Stomach (tissue), 4 donors: ENCODE measurements around the gene SPATS1.

Source experiments
- CTCF ChIP-seq, 7 experiments: fragments of 450-650 bp in 4 of 7; fragments of 200-600 bp in 3 of 7; sonication (generic) in 3 of 7; IDR thresholded peaks; one replicate each; pipeline ENCODE4 v1.5.1; 2016 to 2019; ENCODE audit warnings: antibody characterized with exemption in 7 of 7, control low read depth in 2 of 7, mild to moderate bottlenecking in 1 of 7
- EP300 ChIP-seq: sonication (generic); formaldehyde crosslinking; IDR thresholded peaks from one replicate; pipeline ENCODE4 v1.6.1; 2017; ENCODE audit warnings: antibody characterized with exemption
- POLR2A ChIP-seq, 4 donors: fragments of 450-650 bp; IDR thresholded peaks; one replicate each; pipeline ENCODE4 v1.6.1; 2016; ENCODE audit warnings: antibody characterized with exemption in 4 of 4, control low read depth in 2 of 4, mild to moderate bottlenecking in 1 of 4, moderate library complexity in 1 of 4

- no peak for TF ChIP-seq CTCF (IDR thresholded peaks at IDR 0.05)
- no peak for TF ChIP-seq POLR2A (IDR thresholded peaks at IDR 0.05)
- TF ChIP-seq EP300: no peak
These were observed 44.0 kb downstream of the SPATS1 start for GRCh38 chr6:44386364-44386928.
